GM12872 (cell line): Measurements from ENCODE around the gene SLF2.

Source experiments
- CTCF ChIP-seq: IDR thresholded peaks from 3 replicates; pipeline ENCODE4 v1.5.1; 2011; ENCODE audit warnings: low read depth, mild to moderate bottlenecking, low read length, moderate library complexity; ENCODE audit not compliant: insufficient read depth

The SLF2 gene

GRCh38 chr10:101013365-101013825 is 100.6 kb downstream of the SLF2 start:
- TF ChIP-seq CTCF = no peak

- peak; percentile 100 for TF ChIP-seq CTCF
These were observed 101.6 kb downstream of the SLF2 start for GRCh38 chr10:101014230-101014884.
